Liver (tissue), 3 donors: ENCODE results near the gene SELENOF.

ENCODE experiments used
- FOXA1 ChIP-seq: IDR thresholded peaks from 2 replicates; pipeline ENCODE4 v1.6.1; 2016; ENCODE audit warnings: antibody characterized with exemption
- GABPA ChIP-seq, 2 donors: IDR thresholded peaks in 1 of 2; conservative IDR thresholded peaks in 1 of 2; 2 replicates each; pipeline ENCODE4 v1.6.1; 2016; ENCODE audit warnings: antibody characterized with exemption in 2 of 2, mild to moderate bottlenecking in 1 of 2, moderate library complexity in 1 of 2
- HNF4A ChIP-seq, 2 donors: conservative IDR thresholded peaks; 2 replicates each; pipeline ENCODE4 v1.6.1; 2016; ENCODE audit warnings: antibody characterized with exemption in 2 of 2, mild to moderate bottlenecking in 2 of 2
- JUND ChIP-seq, 2 donors: IDR thresholded peaks; 2 replicates each; pipeline ENCODE4 v1.6.1; 2016; ENCODE audit warnings: antibody characterized with exemption in 2 of 2
- NR2F2 ChIP-seq: IDR thresholded peaks from 2 replicates; pipeline ENCODE4 v1.6.1; 2016; ENCODE audit warnings: antibody characterized with exemption
- RAD21 ChIP-seq, 2 donors: IDR thresholded peaks; 2 replicates each; pipeline ENCODE4 v1.6.1; 2016; ENCODE audit warnings: antibody characterized with exemption in 2 of 2, mild to moderate bottlenecking in 2 of 2
- RXRA ChIP-seq, 2 donors: IDR thresholded peaks; 2 replicates each; pipeline ENCODE4 v1.6.1; 2017 to 2018; ENCODE audit warnings: antibody characterized with exemption in 2 of 2, mild to moderate bottlenecking in 1 of 2
- SP1 ChIP-seq: IDR thresholded peaks from 2 replicates; pipeline ENCODE4 v1.6.1; 2018; ENCODE audit warnings: antibody characterized with exemption, mild to moderate bottlenecking
- YY1 ChIP-seq: IDR thresholded peaks from 2 replicates; pipeline ENCODE4 v1.6.1; 2016; ENCODE audit warnings: antibody characterized with exemption, mild to moderate bottlenecking
- TF ChIP-seq, protein P1 (sequence below): IDR thresholded peaks from 2 replicates; pipeline ENCODE4 v1.6.1; 2016; ENCODE audit warnings: antibody characterized with exemption, mild to moderate bottlenecking
- TF ChIP-seq, protein P2 (sequence below): fragments of 150-350 bp; IDR thresholded peaks from 2 replicates; pipeline ENCODE4 v1.5.1; 2017; ENCODE audit warnings: improper control_type of control experiment, low read depth, low read length; ENCODE audit not compliant: missing input control
- TF ChIP-seq, protein P3 (sequence below): IDR thresholded peaks from 2 replicates; pipeline ENCODE4 v1.6.1; 2016; ENCODE audit warnings: antibody characterized with exemption
- TF ChIP-seq, protein P4 (sequence below): IDR thresholded peaks from 2 replicates; pipeline ENCODE4 v1.6.1; 2016; ENCODE audit warnings: antibody characterized with exemption
- TF ChIP-seq, protein P5 (sequence below): IDR thresholded peaks from 2 replicates; pipeline ENCODE4 v1.6.1; 2016; ENCODE audit warnings: antibody characterized with exemption
- donor health status: healthy.
- donor health status: healthy.

DNA sequence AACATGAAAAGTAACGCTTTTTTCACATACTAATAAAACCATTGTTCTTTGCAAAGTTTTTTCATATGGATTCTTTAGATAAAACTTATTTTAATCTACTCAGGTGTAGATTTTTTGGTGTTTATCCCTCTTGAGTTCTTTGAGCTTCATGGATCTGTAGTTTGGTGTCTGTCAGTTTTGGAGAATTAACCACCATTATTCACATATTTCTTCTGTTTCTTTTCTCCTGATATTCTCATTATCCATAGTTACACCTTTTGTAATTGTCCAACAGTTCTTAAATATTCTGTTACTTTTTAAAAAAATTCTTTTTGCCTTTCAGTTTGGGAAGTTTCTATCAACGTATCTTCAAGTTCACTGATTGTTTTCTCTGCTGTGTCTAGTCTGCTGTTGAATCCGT is 19.1 kb upstream of the SELENOF start:
- no peak for TF ChIP-seq SP1
- TF ChIP-seq, protein P1, sequence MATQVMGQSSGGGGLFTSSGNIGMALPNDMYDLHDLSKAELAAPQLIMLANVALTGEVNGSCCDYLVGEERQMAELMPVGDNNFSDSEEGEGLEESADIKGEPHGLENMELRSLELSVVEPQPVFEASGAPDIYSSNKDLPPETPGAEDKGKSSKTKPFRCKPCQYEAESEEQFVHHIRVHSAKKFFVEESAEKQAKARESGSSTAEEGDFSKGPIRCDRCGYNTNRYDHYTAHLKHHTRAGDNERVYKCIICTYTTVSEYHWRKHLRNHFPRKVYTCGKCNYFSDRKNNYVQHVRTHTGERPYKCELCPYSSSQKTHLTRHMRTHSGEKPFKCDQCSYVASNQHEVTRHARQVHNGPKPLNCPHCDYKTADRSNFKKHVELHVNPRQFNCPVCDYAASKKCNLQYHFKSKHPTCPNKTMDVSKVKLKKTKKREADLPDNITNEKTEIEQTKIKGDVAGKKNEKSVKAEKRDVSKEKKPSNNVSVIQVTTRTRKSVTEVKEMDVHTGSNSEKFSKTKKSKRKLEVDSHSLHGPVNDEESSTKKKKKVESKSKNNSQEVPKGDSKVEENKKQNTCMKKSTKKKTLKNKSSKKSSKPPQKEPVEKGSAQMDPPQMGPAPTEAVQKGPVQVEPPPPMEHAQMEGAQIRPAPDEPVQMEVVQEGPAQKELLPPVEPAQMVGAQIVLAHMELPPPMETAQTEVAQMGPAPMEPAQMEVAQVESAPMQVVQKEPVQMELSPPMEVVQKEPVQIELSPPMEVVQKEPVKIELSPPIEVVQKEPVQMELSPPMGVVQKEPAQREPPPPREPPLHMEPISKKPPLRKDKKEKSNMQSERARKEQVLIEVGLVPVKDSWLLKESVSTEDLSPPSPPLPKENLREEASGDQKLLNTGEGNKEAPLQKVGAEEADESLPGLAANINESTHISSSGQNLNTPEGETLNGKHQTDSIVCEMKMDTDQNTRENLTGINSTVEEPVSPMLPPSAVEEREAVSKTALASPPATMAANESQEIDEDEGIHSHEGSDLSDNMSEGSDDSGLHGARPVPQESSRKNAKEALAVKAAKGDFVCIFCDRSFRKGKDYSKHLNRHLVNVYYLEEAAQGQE = no peak
- no peak for TF ChIP-seq RAD21 (IDR thresholded peaks at IDR 0.05)
- TF ChIP-seq, protein P2, sequence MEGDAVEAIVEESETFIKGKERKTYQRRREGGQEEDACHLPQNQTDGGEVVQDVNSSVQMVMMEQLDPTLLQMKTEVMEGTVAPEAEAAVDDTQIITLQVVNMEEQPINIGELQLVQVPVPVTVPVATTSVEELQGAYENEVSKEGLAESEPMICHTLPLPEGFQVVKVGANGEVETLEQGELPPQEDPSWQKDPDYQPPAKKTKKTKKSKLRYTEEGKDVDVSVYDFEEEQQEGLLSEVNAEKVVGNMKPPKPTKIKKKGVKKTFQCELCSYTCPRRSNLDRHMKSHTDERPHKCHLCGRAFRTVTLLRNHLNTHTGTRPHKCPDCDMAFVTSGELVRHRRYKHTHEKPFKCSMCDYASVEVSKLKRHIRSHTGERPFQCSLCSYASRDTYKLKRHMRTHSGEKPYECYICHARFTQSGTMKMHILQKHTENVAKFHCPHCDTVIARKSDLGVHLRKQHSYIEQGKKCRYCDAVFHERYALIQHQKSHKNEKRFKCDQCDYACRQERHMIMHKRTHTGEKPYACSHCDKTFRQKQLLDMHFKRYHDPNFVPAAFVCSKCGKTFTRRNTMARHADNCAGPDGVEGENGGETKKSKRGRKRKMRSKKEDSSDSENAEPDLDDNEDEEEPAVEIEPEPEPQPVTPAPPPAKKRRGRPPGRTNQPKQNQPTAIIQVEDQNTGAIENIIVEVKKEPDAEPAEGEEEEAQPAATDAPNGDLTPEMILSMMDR = no peak
- TF ChIP-seq JUND (IDR thresholded peaks at IDR 0.05) = no peak
- TF ChIP-seq, protein P3, sequence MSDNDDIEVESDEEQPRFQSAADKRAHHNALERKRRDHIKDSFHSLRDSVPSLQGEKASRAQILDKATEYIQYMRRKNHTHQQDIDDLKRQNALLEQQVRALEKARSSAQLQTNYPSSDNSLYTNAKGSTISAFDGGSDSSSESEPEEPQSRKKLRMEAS = no peak
- TF ChIP-seq GABPA (IDR thresholded peaks at IDR 0.05 in 1 of 2, conservative IDR thresholded peaks at IDR 0.05 in 1 of 2) = no peak
- TF ChIP-seq, protein P4, sequence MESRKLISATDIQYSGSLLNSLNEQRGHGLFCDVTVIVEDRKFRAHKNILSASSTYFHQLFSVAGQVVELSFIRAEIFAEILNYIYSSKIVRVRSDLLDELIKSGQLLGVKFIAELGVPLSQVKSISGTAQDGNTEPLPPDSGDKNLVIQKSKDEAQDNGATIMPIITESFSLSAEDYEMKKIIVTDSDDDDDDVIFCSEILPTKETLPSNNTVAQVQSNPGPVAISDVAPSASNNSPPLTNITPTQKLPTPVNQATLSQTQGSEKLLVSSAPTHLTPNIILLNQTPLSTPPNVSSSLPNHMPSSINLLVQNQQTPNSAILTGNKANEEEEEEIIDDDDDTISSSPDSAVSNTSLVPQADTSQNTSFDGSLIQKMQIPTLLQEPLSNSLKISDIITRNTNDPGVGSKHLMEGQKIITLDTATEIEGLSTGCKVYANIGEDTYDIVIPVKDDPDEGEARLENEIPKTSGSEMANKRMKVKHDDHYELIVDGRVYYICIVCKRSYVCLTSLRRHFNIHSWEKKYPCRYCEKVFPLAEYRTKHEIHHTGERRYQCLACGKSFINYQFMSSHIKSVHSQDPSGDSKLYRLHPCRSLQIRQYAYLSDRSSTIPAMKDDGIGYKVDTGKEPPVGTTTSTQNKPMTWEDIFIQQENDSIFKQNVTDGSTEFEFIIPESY = no peak
- no peak for TF ChIP-seq HNF4A (conservative IDR thresholded peaks at IDR 0.05)
- TF ChIP-seq, protein P5, sequence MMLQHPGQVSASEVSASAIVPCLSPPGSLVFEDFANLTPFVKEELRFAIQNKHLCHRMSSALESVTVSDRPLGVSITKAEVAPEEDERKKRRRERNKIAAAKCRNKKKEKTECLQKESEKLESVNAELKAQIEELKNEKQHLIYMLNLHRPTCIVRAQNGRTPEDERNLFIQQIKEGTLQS = no peak
- TF ChIP-seq YY1 = no peak
- TF ChIP-seq NR2F2 = no peak
- no peak for TF ChIP-seq FOXA1
- TF ChIP-seq RXRA (IDR thresholded peaks at IDR 0.05) = no peak
